Transverse colon (tissue), 4 donors: ENCODE data around the gene LENG8. TPM values are rescaled to one million over a fixed set of nuclear protein-coding genes. Genes with fewer than 3 reads are reported as not detected.

Experiments used
- DNase-seq: peaks from one replicate; pipeline ENCODE4 v3.0.0-alpha.2; 2019
- H3K27ac ChIP-seq, 4 donors: fragments of 200-600 bp; sonication (generic); 2 replicates each; pipeline ENCODE4 v1.5.1; 2016 to 2018; ENCODE audit warnings: inconsistent platforms in 4 of 4
- H3K27me3 ChIP-seq: fragments of 200-600 bp; sonication (generic); 2 replicates; pipeline ENCODE4 v1.5.1; 2017; ENCODE audit warnings: inconsistent platforms
- H3K36me3 ChIP-seq, 4 donors: fragments of 200-600 bp; sonication (generic); 2 replicates each; pipeline ENCODE4 v1.5.1; 2017 to 2019; ENCODE audit warnings: inconsistent platforms in 4 of 4
- H3K4me1 ChIP-seq, 4 donors: fragments of 200-600 bp; sonication (generic); 2 replicates each; pipeline ENCODE4 v1.5.1; 2017 to 2020; ENCODE audit warnings: inconsistent platforms in 4 of 4
- H3K4me3 ChIP-seq, 4 donors: fragments of 200-600 bp; sonication (generic); 1 replicate in 1 of 4; 2 replicates in 3 of 4; pipeline versions ENCODE4 v1.5.1 to v1.6.1; 2017 to 2019; ENCODE audit warnings: inconsistent platforms in 4 of 4
- H3K9me3 ChIP-seq, 2 donors: fragments of 200-600 bp; sonication (generic); 2 replicates each; pipeline ENCODE4 v1.5.1; 2017 to 2019; ENCODE audit warnings: inconsistent platforms in 2 of 2
- CTCF ChIP-seq, 5 experiments: fragments of 200-600 bp in 3 of 5; fragments of 450-650 bp in 2 of 5; sonication (generic) in 3 of 5; IDR thresholded peaks; 1 replicate in 2 of 5; 2 replicates in 3 of 5; pipeline ENCODE4 v1.5.1; 2016 to 2017; ENCODE audit warnings: antibody characterized with exemption in 5 of 5, inconsistent platforms in 3 of 5, mild to moderate bottlenecking in 2 of 5, moderate library complexity in 1 of 5
- EP300 ChIP-seq: sonication (generic); formaldehyde crosslinking; IDR thresholded peaks from one replicate; pipeline ENCODE4 v1.6.1; 2017; ENCODE audit warnings: antibody characterized with exemption, low read depth
- POLR2A ChIP-seq: fragments of 450-650 bp; IDR thresholded peaks from one replicate; pipeline ENCODE4 v1.6.1; 2016; ENCODE audit warnings: antibody characterized with exemption, mild to moderate bottlenecking, moderate library complexity
- POLR2AphosphoS5 ChIP-seq, 3 donors: sonication (generic); formaldehyde crosslinking; IDR thresholded peaks; one replicate each; pipeline ENCODE4 v1.6.1; 2016; ENCODE audit warnings: antibody characterized with exemption in 3 of 3
- WGBS, 2 donors: methylation state at CpG; one replicate each; pipeline ENCODE4 v1.1.5; 2018; ENCODE audit warnings: low coverage in 1 of 2; 5-methylcytosine and 5-hydroxymethylcytosine counted together
- in situ Hi-C, 4 donors: fragments of 200-750 bp; cut with MboI; loops; one replicate each; pipeline versions ENCODE4 v1.15.0 to v1.15.1; 2017; ENCODE audit warnings: low sequenced_read_pairs in 3 of 4, low pct_ligation_motif_present in 1 of 4, low pct_unique_long_range_greater_than_20kb in 1 of 4
- intact Hi-C: fragments of 100-400 bp; cut with DNase I; formaldehyde crosslinking; loops from one replicate; pipeline ENCODE4 v1.15.1; 2023; ENCODE audit warnings: low total_unique reads
- total RNA-seq, 4 donors: library from RNA; depleted of rRNA; stranded (reverse); fragments of >200 nt; gene quantifications; one replicate each; pipeline ENCODE4 v1.1.0, GENCODE V29; 2016

The LENG8 gene
- total RNA-seq = 1,000 to 10,000 TPM in 1 of 4 donors, 100 to 1,000 TPM in 3; 194 to 1,037 (median 566) TPM

GRCh38 chr19:54448774-54449700 is at the start of gene LENG8:
LENG8 (plus strand) TSS chr19:54449199; CDS start chr19:54451345, 2,146 bp downstream.
- Histone ChIP-seq H3K9me3 (no peaks in the 10 kb centered on the region), H3K36me3 (peaks cover 0 to 25% (median 12%) of the 10 kb centered on the region in 4 donors), H3K4me1 (peaks cover 28 to 48% (median 36%) of the 10 kb centered on the region in 4 donors), H3K27me3 (no peaks in the 10 kb centered on the region), H3K4me3 (peak within 1 kb of the TSS; percentile 80 to 99 (median 94)), H3K27ac (peak within 1 kb of the TSS; percentile 95 to 98 (median 96))
- in situ Hi-C loops (no loop called here), intact Hi-C loops (no loop called here)
- peak; percentile 98 for DNase-seq
- no peak for TF ChIP-seq CTCF (IDR thresholded peaks at IDR 0.05)
- TF ChIP-seq POLR2A = peak; percentile 96
- no peak for TF ChIP-seq EP300
- peak; percentile 98 to 99 (median 98) for TF ChIP-seq POLR2AphosphoS5 (IDR thresholded peaks at IDR 0.05)
- WGBS, 2 donors = 0% methylated on average over 5 to 58 of the region's 96 CpGs

DNA sequence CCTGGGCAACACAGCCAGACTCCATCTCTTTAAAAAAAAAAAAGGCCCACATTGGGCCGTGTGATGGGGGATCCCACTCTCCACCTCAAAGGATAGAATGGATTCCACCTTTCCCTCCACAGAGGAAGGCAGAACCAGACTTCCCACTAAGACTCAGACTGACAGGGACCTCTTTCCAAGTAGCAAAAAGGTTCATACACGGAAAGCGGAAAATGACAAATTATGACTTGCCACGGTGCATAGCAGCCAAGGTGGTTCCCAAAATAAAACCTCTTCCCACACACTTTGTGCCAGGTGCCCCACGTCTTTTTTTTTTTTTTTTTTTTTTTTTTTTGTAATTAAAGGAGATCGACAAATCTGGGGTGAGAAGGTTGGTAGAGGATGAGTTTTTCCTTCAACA is 48.1 kb upstream of the LENG8 start:
- DNase-seq = no peak
- no peak overlapping the region for H3K27ac ChIP-seq
- H3K27me3 ChIP-seq = no peaks in the 10 kb centered on the region
- in situ Hi-C loops (no loop called here), intact Hi-C loops (no loop called here)
- H3K4me1 ChIP-seq = no peaks in the 10 kb centered on the region
- TF ChIP-seq POLR2AphosphoS5 (IDR thresholded peaks at IDR 0.05) (no peak), POLR2A (no peak), CTCF (IDR thresholded peaks at IDR 0.05) (no peak), EP300 (no peak)
- 68 to 89% methylated on average over 5 to 6 of the region's 6 CpGs for WGBS, 2 donors
- no peak overlapping the region for H3K4me3 ChIP-seq
- no peaks in the 10 kb centered on the region for H3K36me3 ChIP-seq
- H3K9me3 ChIP-seq = no peaks in the 10 kb centered on the region

- Histone ChIP-seq H3K36me3 (no peaks in the 10 kb centered on the region), H3K9me3 (no peaks in the 10 kb centered on the region), H3K4me3 (no peak overlapping the region), H3K27ac (no peak overlapping the region), H3K27me3 (no peaks in the 10 kb centered on the region), H3K4me1 (no peaks in the 10 kb centered on the region)
- DNase-seq = no peak
- 70 to 100% methylated on average over 1 to 8 of the region's 8 CpGs for WGBS, 2 donors
- in situ Hi-C loops = no loop called here
- intact Hi-C loops = no loop called here
- TF ChIP-seq POLR2A = no peak
- no peak for TF ChIP-seq CTCF (IDR thresholded peaks at IDR 0.05)
- no peak for TF ChIP-seq POLR2AphosphoS5 (IDR thresholded peaks at IDR 0.05)
- TF ChIP-seq EP300 = no peak
Observed at GRCh38 chr19:54403054-54403453, 45.9 kb upstream of the LENG8 start.

DNA sequence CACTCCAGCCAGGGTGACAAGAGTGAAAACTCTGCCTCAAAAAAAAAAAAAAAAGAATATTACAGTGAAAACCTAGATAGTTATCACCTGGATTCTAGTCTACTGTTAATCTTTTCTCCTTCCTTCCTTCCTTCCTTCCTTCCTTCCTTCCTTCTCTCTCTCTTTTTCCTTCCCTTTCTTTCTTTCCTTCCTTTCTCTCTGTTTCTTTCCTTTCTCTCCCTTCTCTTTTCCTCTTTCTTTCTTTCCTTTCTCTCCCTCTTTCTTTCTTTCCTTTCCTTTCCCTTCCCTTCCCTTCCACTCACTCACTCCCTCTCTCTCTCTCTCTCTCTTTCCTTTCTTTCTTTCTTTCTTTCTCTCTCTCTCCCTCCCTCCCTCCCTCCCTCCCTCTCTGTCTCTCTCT is 43.4 kb upstream of the LENG8 start:
- no peaks in the 10 kb centered on the region for H3K27me3 ChIP-seq
- H3K4me3 ChIP-seq = no peak overlapping the region
- in situ Hi-C loops (no loop called here), intact Hi-C loops (no loop called here)
- H3K36me3 ChIP-seq = no peaks in the 10 kb centered on the region
- TF ChIP-seq POLR2AphosphoS5 (IDR thresholded peaks at IDR 0.05) (no peak), POLR2A (no peak), CTCF (IDR thresholded peaks at IDR 0.05) (no peak), EP300 (no peak)
- no peak for DNase-seq
- no peaks in the 10 kb centered on the region for H3K4me1 ChIP-seq
- H3K27ac ChIP-seq = no peak overlapping the region
- no peaks in the 10 kb centered on the region for H3K9me3 ChIP-seq
